HG02571 (cell line): ENCODE results near the gene ACTN4.

Experiments
- ATAC-seq: cut with Tn5 transposase; IDR thresholded peaks from one replicate; pipeline ENCODE4 v1.9.1; 2021; ENCODE audit warnings: mild to moderate bottlenecking, moderate library complexity; ENCODE audit not compliant: unreplicated experiment

ACTN4 gene

GRCh38 chr19:38676878-38677646, 29.6 kb downstream of the ACTN4 start:
- ATAC-seq = no peak

DNA sequence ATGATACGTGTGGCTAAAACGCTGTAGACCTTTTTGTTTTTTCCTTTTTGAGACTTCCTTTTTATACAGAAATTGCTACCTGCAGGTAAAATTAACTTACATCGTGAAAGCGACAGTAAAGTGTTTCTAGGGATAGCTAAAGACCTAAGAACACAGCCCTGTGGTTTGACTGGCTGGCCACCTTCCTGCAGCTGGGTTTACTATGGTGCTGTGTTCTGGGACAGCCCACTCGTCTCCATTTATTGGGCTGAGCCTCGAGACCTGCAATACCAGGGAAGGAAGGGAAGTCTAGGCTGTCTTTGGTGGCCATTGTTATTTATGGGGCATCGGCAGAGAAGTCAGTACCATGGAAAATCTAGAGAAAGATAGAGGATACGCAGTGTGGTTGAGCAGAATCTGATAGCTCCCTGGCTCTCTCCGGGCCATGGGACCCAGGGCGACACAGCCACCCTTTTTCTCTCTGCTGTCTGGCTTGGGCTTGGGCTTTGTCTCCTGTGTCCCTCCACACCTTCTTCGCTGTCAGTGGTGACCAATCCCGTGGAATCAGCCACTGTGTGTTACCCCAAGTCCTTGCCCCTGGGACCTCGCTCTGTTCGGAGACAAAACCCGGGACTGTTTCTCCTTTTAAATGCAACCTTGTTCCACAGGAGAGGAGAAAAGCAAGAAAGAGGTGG, 30.9 kb downstream of the ACTN4 start:
- ATAC-seq = no peak

- no peak for ATAC-seq
These were observed 31.5 kb downstream of the ACTN4 start for GRCh38 chr19:38678891-38679494.

DNA sequence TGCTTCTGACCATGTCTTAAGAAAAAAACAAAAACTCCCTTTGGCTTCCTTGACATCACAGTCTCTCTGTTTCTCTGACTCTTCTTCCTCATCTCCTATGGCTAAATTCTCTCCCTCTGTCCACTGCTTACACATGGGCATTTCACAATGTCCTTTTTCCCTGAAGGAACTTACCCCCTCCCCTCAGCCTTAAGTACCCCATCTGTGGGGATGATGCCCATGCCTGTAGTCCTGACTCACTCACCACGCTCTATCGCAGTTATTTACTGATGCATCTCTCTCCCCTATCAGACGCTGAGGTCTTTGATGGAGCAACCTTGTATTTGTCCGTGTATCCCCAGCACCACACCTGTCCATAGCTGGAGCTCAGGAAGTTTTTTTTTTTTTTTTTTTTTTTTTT, 32.4 kb downstream of the ACTN4 start:
- no peak for ATAC-seq

- no peak for ATAC-seq
These were observed 34.9 kb downstream of the ACTN4 start for GRCh38 chr19:38682195-38682867.

GRCh38 chr19:38682872-38683392, 35.5 kb downstream of the ACTN4 start:
- ATAC-seq = no peak

GRCh38 chr19:38683393-38684077, 36.1 kb downstream of the ACTN4 start:
- no peak for ATAC-seq

GRCh38 chr19:38684078-38684861, 36.8 kb downstream of the ACTN4 start:
- no peak for ATAC-seq

DNA sequence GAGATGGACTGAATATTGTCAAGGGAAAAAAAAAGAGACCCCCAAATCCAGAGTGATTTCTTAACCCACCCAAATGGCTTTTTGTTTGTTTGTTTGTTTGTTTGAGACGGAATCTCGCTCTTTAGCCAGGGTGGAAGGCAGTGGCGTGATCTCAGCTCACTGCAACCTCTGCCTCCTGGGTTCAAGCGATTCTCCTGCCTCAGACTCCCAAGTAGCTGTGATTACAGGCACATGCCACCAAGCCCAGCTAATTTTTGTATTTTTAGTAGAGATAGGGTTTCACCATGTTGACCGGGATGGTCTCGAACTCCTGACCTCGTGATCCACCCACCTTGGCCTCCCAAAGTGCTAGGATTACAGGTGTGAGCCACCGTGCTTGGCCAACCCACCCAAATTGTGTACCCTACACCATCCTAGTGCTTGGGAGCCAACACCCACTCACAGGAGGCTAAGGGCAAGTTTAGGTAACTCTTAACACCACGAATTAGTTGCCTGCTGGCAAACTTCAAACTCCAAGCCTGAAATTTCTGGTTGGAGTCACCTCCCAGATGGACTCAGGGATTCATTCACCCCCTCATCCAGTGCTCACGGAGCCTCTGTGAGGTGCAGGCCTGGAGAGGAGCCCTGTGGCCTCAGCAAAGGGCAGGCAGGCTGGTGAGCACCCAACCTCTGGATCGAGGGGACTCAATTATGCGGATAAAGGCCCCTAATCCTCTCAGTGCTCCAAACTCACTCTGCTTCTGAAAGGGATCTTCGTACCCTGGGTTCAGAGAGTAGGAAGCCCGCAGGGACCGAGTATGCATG, 37.6 kb downstream of the ACTN4 start:
- no peak for ATAC-seq

GRCh38 chr19:38685666-38686529, 38.4 kb downstream of the ACTN4 start:
- ATAC-seq = no peak

- ATAC-seq = no peak
These were observed 39.1 kb downstream of the ACTN4 start for GRCh38 chr19:38686530-38686888.

DNA sequence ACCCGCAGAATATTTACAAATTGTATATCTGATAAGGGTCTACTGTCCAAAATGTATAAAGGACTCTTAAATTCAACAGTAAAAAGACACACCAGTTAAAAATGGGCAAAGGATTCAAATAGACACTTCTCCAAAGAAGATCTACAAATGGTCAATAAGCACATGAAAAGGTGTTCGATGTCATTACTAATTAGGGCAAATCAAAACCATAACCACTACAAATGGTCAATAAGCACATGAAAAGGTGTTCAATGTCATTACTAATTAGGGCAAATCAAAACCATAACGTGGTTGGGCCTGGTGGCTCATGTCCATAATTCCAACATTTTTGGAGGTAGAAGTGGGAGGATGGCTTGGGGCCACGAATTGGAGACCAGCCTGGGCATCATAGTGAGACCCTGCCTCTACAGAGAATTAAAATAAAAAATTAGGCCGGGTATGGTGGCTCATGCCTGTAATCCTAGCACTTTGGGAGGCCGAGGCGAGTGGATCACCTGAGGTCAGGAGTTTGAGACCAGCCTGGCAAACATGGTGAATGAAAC, 40.5 kb downstream of the ACTN4 start:
- no peak for ATAC-seq

GRCh38 chr19:38690146-38690545, 42.7 kb downstream of the ACTN4 start:
- ATAC-seq = no peak

- ATAC-seq = no peak
These were observed 43.4 kb downstream of the ACTN4 start for GRCh38 chr19:38690832-38691231.

DNA sequence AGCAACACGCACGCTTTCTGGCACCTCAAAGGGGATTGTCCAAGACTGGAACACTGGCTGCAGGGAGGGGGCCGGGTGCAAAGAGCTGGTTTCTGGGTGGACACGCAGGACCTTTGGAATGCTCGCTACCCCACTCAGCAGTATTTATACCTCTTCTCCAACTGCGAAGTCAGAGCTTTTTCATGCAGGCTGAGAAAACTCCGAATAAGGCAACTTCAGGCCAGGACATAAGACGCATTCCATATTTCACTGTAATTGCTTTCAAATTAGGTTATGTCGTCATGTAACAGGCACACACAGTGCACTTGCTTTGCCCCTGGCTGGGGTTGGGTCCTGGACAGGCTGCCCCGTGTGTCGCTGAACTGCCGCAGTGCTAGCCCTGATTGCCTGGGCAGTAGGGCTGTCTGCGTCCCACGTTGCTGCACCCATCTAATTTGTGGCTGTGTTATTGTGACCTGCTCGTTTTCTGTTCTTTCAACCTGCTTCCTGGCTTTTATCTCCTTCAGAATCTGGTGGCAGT, 44.5 kb downstream of the ACTN4 start:
- no peak for ATAC-seq

DNA sequence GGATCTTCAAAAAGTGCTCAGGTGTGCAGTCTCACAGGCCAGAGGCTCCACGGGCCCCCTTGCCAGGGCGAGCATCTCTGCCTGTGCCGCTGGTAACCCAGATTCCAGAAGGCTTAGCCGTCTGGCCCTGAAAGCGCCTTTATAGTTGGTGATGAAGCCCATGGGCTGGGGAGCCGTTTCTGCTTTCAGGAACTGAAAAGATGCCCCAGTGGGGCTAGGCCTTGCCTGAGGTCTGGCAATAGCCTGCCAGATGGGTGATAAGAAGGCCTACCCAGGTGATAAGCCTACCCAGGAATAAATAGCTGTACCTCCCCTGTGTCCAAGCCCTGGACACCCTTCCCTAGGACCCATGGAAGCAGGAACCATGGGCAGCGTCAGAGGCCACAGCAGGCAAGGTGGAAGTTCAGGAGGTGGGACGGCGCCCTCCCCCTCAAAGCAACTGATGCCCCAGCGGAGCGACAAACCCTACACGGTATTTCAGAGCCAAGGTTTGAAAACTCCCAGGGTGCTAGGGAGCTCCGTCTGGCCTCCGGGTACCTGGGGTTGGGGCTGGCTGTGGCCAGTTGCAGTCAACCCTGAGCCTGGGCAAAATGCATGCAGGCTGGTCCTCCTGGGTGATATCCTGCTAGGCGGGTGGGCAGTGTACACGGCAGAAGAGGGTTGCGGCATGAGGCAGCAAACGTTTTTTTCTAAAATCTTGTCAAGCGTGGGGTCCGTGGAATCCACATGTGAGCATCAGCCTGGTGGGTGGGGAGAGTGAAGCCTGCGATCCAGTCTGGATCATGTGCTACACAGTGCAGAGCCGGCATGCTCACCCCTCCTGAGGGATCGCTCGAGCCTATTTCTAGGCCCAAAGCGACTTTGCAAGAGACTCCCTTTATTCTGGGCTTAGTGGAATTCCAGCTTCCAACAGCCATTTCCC, 45.3 kb downstream of the ACTN4 start:
- ATAC-seq = no peak
